Activated CD8-positive, alpha-beta memory T cell treated with anti-CD3 and anti-CD28 coated beads for 24 hours (primary cell): ENCODE measurements around the gene DTX1.

Experiments used
- DNase-seq: peaks from one replicate; pipeline ENCODE4 v3.0.0-alpha.2; 2020

The DTX1 gene

DNA sequence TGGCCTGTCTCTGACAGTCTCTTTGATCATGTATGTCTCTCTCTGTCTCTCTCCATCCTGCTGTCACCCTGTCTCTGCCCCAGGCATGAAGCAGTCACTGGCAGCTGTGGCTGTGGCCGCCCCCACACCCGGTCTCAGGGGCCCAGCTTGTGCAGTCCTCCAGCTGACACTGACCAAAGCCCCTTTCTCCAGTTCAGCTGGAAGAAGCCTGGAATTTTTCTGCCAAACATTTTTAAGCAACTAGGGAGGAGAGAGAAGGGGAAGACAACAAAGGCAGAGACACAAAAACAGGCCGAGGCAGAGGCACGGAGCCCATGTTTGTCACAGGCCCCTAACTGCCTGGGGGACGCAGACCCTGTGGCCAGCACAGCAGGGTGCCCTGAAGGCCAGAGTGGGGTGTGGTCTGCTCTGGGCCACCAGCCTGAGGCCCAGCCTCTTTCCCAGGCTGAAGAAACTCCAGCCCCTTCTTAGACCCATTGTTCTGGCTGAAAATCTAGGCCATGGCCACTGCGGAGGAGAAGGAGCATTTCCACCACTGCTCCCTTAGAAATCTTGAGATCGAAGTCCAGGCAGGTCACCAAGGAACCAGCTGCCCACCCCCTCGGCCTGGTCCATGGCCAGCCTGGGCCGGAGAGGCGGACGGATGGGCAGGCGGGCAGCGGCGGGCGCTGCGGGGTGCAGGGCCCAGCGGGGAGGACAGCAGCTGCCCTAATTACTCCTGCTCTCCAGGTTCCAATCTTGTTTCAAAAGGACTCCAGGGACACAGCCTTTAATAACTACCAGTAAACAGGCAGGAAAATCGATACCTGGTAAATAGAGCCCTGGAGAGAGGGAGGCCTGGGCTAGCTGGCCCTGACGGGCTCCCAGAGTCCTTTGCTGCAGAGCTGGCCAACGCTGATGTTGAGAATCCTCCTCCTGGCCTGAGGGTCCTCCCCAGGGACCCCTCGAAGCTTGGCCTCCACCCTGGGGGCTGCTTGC, 14.9 kb downstream of the DTX1 start:
- no peak for DNase-seq

DNA sequence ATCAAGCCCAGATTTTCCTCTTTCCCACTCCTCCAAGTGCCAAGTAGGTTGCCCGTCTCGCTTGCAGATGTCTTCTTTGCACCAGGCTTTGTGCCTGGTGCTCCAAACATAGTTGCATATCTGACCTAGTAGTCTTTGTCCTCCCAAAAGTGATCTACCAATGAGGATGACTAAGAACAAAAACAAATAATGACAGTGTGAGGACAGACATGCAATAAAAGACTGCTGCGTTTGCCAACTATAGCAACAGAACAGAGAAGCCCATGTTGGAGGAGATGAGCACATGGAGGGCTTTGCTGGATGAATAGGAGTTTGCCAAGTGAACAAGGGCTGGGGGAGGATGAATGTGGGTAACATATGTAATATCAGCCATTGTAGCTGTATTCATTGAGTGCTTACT, 15.6 kb downstream of the DTX1 start:
- no peak for DNase-seq

DNA sequence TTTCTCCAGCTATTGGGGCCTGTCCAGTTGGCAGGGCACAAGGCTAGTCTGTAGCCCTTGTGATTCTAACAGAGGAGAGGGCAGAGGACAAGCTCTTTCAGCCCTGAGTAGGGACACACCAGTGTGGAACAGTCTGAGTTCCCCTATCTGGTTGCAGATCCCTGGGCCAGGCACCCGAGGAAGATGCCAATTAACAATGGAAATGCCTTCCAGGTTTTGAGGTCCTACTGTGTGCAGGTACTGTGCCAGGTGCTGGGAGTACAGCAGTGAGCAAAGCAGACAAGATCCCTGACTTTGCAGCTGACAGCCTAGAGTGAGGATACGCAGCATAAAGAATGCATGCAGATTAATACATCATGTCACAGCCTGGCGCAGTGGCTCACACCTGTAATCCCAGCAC, 17.1 kb downstream of the DTX1 start:
- no peak for DNase-seq

DNA sequence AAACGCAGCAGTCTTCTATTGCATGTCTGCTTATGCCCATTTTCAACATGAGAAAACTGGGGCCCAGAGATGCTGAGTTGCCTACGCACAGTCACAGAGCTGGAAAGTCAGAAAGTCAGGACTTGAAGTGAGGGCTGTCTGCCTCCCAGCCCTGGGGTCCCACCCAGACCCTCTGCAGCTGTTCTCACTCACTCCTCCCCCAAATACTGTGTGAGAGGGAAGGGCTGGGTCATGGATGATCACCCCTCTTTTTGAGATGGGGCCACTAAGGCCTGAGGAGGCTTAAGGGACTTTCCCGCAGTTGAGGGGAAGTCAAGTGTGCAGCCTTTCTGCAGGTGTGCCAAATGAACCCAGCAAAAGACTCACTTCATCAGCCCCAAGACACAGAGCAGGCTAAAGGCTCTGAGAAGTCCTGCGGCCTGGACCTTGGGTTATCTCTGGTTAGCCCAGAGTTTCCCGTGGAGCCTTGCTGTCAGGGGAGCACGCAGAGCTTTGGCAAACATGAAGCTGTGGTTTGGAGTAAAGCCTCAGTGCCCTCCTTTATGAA, 18.7 kb downstream of the DTX1 start:
- DNase-seq = no peak

DNA sequence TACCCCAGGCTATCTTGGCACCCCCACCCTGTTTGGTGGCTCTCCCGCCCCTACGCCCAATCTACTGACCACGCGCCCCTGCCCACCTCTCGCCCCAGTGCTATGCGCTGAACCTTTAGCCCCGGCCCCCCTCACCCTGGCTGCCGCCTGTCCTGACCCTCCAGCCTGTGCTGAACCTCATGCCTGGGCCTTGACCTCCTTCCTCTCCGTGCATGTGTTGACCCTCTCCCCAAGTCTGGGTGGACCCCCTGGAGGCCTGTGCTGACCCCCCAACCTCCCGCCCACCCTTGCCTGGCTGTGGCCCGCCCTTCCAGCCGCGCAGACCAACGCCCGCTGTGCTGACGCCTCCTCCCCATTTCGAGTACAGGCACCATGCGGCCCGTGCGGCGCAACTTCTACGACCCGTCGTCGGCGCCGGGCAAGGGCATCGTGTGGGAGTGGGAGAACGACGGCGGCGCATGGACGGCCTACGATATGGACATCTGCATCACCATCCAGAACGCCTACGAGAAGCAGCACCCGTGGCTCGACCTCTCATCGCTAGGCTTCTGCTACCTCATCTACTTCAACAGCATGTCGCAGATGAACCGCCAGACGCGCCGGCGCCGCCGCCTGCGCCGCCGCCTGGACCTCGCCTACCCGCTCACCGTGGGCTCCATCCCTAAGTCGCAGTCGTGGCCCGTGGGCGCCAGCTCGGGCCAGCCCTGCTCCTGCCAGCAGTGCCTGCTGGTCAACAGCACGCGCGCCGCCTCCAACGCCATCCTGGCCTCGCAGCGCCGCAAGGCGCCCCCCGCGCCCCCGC, 20.7 kb downstream of the DTX1 start:
- DNase-seq = no peak

DNA sequence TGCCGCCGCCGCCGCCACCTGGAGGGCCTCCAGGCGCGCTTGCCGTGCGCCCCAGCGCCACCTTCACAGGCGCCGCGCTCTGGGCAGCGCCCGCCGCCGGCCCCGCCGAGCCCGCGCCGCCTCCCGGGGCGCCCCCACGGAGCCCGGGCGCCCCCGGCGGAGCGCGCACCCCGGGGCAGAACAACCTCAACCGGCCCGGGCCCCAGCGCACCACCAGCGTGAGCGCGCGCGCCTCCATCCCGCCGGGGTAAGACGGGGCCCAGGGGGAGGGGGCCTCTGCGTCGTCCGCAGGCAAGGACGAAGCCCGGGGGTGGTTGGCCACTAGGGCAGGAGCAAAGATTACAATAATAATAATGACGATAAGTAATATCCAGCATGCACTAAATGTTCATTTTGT, 21.3 kb downstream of the DTX1 start:
- DNase-seq = no peak

DNA sequence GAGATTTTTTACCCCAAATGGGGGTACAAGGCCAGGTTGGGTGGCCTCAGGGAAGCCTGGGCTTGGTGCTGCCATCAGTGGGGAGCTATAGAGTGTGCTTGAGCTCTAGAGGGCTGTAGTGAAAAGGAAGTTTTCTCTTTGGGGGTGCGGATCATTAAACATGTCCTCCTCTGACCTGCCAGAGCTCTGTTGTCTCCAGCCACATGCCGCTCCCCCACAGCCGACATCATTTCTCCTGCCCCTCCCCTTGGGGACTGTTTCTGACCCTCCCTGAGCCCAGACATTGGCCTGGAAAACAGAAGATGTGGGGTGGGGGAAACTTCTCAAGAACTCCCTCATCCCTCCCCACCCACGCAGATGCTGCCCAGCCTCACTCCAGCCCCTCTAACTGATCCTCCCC, 25.3 kb downstream of the DTX1 start:
- DNase-seq = no peak

DNA sequence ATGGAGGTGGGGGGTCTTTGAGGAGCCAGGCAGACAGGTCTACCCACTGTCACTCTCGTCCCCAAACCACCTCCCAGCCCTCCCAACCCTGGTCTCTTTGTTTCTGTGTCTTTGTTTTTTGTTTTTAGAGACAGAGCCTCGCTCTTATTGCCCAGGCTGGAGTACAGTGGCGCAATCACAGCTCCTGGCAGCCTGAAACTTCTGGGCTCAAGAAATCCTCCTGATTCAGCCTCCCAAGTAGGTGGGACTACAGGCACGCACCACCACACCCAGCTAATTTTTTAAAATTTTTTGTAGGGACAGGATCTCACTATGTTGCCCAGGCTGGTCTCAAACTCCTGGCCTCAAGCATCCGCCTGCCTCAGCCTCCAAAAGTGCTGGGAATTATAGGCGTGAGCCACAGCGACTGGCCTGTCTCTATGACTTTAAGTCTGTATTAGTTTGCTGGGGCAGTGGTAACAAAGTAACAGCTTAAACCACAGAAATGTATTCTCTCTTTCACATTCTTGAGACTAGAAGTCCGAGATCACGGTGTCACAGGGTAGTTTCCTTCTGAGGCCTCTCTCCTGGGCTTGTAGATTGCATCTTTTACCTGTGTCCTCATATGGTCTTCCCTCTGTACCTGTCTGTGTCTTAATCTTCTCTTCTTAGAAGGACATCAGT, 26.1 kb downstream of the DTX1 start:
- no peak for DNase-seq

DNA sequence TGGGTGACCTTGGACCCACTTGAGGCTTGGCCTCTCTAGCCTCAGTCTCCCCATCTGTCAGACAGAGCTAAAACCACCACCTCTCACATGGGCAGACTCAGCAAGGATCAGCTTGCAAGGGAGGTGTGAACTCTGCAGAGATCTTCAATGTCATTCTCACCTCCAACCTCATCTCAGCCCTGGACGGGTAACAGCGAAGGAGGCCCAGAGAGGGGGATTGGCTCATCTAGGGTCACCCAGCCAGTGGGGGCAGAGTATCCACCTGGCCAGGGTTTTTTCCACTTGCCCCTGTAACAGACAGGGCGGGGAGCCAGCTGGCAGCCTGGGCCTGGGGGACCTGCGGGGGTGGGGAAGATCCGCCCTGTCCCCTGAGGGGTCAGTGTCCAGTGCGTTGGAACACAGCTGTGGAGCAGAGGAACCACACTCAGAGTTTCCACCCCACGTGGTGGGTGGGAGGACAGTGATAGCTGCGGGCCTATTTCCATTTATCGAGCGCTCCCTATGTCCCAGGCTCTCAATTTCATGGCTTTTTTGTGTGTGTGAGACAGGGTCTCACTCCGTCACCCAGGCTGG, 27.4 kb downstream of the DTX1 start:
- no peak for DNase-seq

DNA sequence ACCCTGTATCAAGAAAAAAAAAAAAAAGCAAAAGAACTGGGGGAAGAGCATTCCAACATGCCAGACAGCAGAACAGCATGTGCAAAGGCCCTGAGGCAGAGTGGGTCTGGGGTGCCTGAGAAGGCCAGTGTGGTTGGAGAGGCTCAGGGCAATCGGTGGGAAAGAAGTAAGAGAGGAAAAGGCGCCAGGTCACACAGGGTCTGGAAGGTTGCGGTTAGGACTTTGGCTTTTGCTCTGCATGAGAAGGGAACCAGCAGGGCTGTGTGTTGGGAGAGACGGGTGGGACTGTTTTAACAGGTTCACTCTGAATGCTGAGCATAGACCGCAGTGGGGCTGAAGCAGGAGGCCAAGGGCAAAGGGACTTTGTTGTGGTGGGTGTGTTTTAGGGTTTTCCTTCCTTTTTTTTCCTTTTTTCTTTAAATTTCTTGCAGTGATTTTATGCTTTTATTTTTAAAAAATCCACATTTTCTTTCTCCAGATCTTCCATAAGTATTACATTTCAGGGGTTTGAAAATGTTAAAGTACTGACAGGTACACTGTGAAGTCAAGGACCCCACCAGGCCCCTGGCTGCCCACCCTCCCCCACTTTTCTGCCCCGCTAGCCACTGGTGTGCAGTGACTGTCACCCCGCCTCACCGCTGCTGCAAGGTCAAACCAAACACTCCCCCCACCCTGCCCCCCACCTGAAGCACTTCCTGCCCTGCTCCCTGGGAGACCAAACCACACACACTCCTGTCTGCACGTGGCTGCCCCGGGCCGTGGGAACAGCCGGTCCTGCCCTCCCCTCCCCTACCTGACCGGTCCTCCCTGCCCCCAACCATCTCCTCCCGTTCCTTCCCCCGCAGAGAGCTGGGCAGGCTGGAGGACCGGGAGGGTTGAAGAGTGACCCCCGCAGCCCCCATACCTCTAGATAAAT, 30.0 kb downstream of the DTX1 start:
- peak; percentile 67 for DNase-seq

DNA sequence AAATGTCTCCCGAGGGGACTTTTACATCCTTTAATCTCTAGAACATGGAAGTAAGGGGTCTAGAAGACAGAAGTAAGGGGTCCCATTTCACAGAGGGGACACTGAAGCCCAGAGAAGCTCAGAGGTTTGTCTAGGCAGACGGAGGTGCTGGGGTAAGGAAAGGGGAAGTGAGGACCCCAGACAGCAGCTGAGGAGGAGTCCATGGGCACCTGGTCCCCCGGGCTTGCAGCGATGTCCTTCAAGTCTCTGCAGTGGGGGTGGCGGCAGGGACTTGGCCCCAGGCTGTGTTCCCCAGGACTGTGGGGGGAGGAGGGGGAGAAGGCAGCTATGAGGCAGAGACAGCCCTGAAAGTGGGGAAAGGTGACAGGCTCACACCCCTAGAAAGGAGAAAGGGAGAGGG, 30.7 kb downstream of the DTX1 start:
- peak; percentile 66 for DNase-seq

DNA sequence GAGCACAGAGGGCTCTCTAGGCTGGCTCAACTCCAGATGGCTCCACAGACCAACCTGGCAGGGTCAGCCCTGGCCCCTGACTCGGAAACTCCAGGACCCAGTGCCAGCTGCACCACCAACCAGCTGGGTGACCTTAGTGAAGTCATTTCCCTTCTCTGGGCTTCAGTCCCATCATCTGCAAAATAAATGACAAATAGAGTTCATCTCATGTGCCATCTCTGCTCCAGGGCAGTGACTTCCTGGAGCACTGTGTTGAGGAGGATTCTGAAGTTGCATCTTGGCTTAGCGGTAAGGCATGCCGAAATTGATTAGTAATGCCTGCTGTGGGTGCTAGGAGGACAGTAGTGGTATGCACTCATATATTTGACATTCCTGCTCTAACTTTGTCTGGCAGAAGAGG, 31.5 kb downstream of the DTX1 start:
- no peak for DNase-seq

DNA sequence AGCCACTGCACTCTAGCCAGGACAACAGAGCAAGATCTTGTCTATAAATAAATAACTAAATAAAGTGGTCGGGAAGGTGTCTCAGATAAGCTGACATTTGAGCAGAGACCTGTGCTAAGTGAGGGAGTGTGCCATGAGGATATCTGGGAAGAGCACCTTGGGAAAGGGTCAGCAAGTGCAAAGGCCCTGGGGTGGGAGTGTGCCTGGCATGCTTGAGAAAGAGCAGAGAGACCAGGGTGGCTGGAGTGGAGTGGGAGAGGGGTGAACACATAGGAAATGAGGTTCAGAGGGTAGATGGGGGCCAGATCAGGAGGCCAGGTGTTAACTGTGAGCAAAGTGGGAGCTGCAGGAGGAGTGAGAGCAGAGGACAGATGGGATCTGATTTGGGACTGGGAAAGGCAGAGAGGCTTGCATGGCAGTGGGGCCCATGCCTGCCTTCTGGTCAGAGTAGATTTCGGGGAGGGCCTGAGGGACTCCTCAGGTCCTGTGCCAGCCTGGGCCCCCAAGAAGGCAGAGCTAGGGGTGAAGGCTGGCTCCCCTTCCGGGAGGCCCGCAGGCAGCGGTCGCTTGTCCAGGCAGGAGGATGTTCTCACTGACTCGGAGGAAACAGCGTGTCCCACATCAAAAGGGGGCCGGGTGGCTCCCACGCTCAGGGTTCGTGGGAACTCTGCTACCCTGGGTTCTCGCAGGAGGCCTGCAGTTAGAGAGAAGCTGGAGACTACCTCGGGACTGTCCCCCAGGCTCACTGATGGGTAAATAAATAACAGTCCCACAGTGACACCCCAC, 32.6 kb downstream of the DTX1 start:
- peak; percentile 83 for DNase-seq

DNA sequence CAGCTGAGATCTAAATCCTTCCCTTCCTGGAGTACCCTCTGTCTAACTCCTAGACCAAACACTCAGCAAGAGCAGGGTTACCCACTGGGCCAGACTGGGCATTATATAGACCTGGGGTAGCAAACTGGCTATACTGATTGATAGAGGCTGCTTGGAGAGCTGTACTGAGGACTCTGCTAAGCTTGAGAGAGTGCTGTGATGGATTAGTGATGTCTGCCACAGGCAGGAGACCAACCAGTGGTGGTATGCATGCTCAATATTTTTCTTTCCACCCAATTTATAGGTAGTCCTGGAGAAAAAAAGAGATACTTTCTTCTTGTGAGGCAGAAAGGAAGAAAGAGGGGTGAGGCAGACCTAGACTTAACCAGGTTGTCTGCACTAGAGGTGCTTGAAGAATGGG, 33.3 kb downstream of the DTX1 start:
- DNase-seq = no peak

DNA sequence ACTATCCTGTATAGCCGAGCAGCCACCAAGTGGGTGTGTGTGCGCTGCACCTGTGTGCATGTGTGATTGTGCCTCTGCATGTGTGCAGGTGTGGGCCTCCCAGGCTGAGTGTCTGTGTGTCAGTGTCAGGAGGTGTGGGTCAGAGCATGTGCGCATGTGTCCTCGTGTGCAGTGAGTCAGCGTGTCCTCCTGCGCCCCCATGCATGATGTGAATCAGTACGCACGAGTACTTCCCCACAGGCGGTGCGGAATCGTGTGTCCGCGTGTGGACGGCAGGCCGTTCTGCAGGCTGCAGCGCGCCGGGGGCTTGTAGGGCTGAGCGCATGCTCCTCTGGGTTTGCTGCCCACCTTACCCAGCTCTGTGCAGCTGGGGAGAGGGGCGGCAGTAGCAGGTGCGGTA, 34.2 kb downstream of the DTX1 start:
- DNase-seq = no peak

DNA sequence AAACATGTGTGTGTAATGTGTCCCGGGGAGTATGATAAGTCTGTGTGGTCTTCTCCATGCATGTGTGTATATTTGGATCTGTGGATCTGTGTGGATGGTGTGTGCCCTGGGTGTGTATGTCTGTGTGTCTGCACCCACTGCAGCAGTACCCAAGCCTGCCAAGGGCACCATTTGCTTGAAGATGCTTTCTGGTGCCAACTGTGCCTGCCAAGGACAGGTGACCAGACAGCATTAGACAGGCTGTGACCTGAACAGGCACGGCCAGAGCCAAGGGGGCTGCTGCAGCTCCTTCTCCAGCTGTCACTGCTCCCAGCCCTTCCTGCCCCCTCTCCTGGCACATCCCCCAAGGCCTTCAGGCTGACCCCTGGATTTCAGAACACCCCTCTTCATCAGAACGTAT, 35.0 kb downstream of the DTX1 start:
- no peak for DNase-seq

DNA sequence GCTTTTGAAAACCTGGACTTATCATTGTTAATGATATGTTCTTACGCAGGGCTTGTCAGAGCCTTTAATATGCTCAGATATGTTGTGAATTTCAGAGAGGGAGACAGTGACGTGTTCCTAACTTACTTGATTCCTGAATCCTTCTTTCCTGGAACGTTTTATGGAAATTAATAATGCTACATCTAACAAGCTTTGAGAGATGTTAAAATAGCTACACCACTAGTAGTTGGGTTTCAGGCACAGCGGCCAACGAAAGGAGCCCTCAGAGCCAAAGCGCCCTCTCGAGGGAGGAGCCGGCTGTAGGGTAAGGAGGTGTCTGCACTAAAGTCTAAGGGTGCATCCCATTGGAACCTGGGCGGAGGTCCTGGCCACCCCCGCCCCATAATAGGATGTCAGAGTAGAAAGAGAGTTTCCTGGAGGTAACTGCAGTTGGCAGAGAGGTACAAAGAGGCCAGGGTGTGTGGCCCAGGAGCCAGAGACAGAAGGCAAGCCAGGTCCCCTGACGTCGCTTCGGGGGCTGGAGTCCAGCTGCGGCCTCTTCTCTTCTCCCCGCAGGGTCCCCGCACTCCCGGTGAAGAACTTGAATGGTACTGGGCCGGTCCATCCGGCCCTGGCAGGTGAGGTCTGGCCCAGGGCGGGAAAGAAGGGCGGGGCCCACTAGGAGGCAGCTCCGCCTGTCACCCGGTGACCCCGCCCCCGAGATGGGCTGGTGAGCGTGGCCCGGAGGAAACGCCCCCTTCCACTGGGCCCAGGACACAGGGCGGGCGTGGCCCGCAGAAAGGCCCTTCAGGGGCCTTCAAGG, 36.3 kb downstream of the DTX1 start:
- no peak for DNase-seq

DNA sequence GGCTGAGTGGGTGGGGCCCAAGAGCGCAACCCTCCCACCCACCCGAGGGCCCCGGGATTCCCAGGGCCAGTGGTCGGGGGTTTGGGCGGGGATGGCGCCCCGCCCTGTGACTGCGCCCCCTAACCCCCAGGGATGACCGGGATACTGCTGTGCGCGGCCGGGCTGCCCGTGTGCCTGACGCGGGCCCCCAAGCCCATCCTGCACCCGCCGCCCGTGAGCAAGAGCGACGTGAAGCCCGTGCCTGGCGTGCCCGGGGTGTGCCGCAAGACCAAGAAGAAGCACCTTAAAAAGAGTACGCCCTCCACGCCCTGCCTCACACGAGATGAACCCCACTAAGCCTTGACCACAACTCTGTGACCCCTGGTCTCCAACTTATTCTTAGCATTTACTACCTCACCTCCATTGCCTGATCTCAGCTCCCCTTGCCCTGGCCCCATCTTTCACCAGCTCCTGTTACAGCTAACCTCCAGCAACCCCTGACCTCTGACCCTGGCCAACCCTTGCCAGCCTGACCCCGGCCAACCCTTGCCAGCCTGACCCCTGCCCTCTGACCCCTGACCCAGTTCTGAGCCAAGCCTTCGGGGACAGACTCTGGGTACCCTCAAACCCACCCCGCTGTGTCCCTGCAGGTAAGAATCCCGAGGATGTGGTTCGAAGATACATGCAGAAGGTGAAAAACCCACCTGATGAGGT, 37.0 kb downstream of the DTX1 start:
- DNase-seq = no peak

DNA sequence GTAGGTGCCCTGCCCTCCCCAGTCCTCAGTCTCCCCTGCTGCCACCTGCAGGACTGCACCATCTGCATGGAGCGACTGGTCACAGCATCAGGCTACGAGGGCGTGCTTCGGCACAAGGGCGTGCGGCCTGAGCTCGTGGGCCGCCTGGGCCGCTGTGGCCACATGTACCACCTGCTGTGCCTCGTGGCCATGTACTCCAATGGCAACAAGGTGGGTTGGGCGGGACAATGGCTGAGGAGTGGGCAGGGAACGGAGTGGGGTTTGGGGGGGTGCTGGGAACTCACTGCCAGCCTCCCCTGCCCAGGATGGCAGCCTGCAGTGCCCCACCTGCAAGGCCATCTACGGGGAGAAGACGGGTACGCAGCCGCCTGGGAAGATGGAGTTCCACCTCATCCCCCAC, 38.2 kb downstream of the DTX1 start:
- no peak for DNase-seq
